ENCODE results near the gene CFL2. TPM values are rescaled to one million over a fixed set of nuclear protein-coding genes. Genes with fewer than 3 reads are reported as not detected.
"Not testable (repeated sequence)": the region's sequence is repeated elsewhere in the genome, so short reads cannot be mapped to it uniquely, and the experiment has no call there.

Gene CFL2
- total and polyA plus RNA-seq, 11 donors = 381 to 1,097 (median 556) TPM

DNA sequence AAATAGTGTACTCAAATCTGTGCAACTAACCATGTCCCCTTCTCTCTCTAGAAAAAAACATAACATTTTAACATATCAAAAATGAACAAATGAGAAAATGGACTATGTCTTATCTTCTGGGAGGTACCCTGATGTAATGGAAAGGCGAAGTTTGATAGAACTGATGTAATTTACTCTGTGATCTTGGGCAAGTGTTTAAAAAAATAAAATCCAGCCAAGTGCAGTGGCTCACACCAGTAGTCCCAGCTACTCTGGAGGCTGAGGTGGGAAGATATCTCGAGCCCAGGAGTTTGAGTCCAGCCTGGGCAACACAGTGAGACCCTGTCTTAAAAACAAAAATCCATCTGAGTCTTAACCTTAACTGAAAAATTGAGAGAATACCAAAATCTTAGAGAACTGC lies 35.8 kb upstream of the CFL2 start:
- Histone ChIP-seq H3K27ac (no peak overlapping the region), H3K4me1 (no peaks in the 10 kb centered on the region), H3K9me3 (no peaks in the 10 kb centered on the region), H3K36me3 (peaks cover 0 to 31% (median 11%) of the 10 kb centered on the region in 9 donors), H3K4me3 (no peak overlapping the region), H3K27me3 (no peaks in the 10 kb centered on the region)
- no peak for TF ChIP-seq POLR2A (IDR thresholded peaks at IDR 0.05)
- TF ChIP-seq, protein P1, sequence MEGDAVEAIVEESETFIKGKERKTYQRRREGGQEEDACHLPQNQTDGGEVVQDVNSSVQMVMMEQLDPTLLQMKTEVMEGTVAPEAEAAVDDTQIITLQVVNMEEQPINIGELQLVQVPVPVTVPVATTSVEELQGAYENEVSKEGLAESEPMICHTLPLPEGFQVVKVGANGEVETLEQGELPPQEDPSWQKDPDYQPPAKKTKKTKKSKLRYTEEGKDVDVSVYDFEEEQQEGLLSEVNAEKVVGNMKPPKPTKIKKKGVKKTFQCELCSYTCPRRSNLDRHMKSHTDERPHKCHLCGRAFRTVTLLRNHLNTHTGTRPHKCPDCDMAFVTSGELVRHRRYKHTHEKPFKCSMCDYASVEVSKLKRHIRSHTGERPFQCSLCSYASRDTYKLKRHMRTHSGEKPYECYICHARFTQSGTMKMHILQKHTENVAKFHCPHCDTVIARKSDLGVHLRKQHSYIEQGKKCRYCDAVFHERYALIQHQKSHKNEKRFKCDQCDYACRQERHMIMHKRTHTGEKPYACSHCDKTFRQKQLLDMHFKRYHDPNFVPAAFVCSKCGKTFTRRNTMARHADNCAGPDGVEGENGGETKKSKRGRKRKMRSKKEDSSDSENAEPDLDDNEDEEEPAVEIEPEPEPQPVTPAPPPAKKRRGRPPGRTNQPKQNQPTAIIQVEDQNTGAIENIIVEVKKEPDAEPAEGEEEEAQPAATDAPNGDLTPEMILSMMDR (IDR thresholded peaks at IDR 0.05) = no peak
- WGBS, 4 donors = 93 to 96% (median 96%) methylated on average over 2 of the region's 2 CpGs
- ATAC-seq (no peak), DNase-seq (no peak)
- intact Hi-C loops (cut with DNase I) = no loop called here

DNA sequence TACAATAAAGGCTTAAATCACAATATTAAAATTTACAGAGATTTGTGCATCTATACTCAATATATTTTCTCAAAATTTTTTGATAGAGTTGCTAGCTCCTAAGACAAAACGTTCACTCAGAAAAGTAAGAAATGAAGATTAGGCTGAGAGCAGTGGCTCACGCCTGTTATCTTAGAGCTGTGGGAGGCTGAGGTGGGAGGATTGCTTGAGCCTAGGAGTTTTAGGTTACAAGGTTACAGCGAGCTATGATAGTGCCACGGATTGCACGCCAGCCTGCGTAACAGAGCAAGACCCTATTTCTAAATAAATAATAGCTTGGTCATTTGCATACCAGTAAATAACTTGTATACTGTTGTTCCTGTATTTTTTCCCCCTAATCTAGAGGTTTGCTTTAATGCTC lies 35.0 kb upstream of the CFL2 start:
- ATAC-seq = no peak
- TF ChIP-seq POLR2A (IDR thresholded peaks at IDR 0.05) = no peak
- TF ChIP-seq, protein P1 (IDR thresholded peaks at IDR 0.05) = no peak

DNA sequence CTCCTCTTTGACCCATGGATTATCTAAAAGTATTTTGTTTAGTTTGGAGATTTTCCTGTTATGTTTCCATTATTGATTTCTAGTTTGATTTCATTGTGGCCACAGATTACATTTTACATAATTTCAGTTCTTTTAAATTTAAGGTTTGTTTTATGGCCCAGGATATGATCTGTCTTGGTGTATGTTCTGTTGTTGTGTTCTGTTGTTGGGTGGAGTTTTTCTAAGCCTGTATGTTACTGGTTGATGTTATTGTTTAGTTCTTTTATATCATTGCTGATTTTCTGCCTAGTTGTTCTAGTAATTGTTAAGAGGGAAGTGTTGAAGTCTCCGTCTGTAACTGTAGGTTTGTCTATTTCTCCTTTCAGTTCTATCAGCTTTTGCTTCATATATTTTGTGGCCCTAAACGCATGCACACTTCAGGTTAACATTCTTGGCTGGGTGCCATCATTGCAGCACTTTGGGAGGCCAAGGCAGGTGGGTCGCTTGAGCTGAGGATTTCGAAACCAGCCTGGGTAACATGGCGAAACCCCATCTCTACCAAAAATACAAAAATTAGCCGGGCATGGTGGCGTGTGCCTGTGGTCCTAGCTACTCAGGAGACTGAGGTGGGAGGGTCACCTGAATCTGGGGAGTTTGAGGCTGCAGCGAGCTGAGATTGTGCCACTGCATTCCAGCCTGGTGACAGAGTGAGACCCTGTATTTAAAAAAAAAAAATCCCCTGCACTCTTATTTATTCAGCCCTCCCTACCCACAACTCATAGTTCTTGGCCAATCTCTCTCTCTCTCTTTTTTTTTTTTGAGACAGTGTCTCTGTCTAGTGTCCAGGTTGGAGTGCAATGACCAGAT lies 28.1 kb upstream of the CFL2 start:
- Histone ChIP-seq H3K4me3 (no peak overlapping the region), H3K27ac (no peak overlapping the region), H3K36me3 (no peaks in the 10 kb centered on the region), H3K27me3 (no peaks in the 10 kb centered on the region), H3K9me3 (no peaks in the 10 kb centered on the region), H3K4me1 (no peaks in the 10 kb centered on the region)
- 79 to 84% (median 82%) methylated on average over 8 of the region's 8 CpGs for WGBS, 4 donors
- DNase-seq (no peak), ATAC-seq (no peak)
- TF ChIP-seq, protein P1 (IDR thresholded peaks at IDR 0.05) = no peak
- TF ChIP-seq POLR2A (IDR thresholded peaks at IDR 0.05) = no peak
- intact Hi-C loops (cut with DNase I) = no loop called here

More for the DNA sequence above, 35.0 kb upstream of the CFL2 start:
- WGBS, 4 donors = 73 to 77% (median 75%) methylated on average over 6 of the region's 6 CpGs
- H3K36me3 ChIP-seq = peaks cover 0 to 23% (median 9%) of the 10 kb centered on the region in 9 donors
- no peak for DNase-seq
- no peaks in the 10 kb centered on the region for H3K9me3 ChIP-seq
- H3K4me3 ChIP-seq = no peak overlapping the region
- H3K27ac ChIP-seq = no peak overlapping the region
- H3K4me1 ChIP-seq = no peaks in the 10 kb centered on the region
- intact Hi-C loops (cut with DNase I) = no loop called here
- no peaks in the 10 kb centered on the region for H3K27me3 ChIP-seq

DNA sequence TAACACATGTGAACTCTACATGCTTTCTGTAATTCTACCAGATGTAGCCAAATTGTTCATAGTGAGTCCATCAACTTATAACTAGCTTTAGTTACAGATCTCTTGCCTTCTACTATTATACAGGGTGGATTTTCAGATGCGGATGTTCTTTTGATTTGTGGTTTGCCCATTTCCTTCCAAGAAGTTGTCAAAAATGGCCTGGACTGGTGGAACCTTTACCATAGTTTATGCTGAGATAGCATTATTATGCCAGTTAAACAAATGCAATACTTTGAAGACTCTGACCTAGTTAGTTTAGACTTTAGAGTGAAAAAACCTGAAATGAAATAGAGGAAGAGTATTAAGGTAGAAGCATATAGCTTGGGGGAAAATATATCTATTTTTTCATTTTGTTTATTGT lies 27.4 kb upstream of the CFL2 start:
- H3K36me3 ChIP-seq = no peaks in the 10 kb centered on the region
- DNase-seq (no peak), ATAC-seq (no peak)
- 85 to 92% (median 91%) methylated on average over 1 of the region's 1 CpG for WGBS, 4 donors
- no peak overlapping the region for H3K4me3 ChIP-seq
- H3K27me3 ChIP-seq = no peaks in the 10 kb centered on the region
- no peak overlapping the region for H3K27ac ChIP-seq
- no peaks in the 10 kb centered on the region for H3K4me1 ChIP-seq
- TF ChIP-seq, protein P1 (IDR thresholded peaks at IDR 0.05) = no peak
- no peak for TF ChIP-seq POLR2A (IDR thresholded peaks at IDR 0.05)
- H3K9me3 ChIP-seq = no peaks in the 10 kb centered on the region
- intact Hi-C loops (cut with DNase I) = no loop called here

DNA sequence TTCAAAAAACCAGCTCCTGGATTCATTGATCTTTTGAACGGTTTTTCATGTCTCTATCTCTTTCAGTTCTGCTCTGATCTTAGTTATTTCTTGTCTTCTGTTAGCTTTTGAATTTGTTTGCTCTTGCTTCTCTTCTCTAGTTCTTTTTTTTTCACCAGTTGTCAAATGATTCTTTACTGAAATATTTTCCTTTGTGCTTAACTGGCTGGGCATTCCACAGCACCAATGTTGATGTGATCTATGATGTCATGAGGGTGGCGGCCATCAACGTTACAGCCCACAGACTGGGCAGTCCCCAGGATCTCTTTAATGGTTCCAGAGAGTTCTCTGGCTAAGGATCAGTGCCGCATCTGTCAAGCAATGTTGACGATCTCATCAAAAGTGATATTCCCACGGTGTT lies 25.7 kb upstream of the CFL2 start:
- DNase-seq; intact Hi-C loops (cut with DNase I); H3K27ac ChIP-seq; H3K9me3 ChIP-seq; H3K4me1 ChIP-seq; H3K36me3 ChIP-seq; H3K4me3 ChIP-seq; ATAC-seq; H3K27me3 ChIP-seq: not testable (repeated sequence)
- WGBS, 4 donors = 79 to 88% (median 87%) methylated on average over 6 of the region's 6 CpGs

DNA sequence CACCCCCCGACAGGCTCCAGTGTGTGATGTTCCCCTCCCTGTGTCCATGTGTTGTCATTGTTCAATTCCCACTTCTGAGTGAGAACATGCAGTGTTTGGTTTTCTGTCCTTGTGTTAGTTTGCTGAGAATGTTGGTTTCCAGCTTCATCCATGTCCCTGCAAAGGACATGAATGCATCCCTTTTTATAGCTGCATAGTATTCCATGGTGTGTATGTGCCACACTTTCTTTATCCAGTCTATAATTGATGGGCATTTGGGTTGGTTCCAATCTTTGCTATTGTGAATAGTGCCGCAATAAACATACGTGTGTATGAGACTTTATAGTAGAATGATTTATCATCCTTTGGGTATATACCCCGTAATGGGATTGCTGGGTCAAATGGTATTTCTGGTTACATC lies 22.7 kb upstream of the CFL2 start:
- DNase-seq; ATAC-seq; H3K27ac ChIP-seq; H3K36me3 ChIP-seq; H3K27me3 ChIP-seq; intact Hi-C loops (cut with DNase I); H3K4me1 ChIP-seq; H3K9me3 ChIP-seq; H3K4me3 ChIP-seq: not testable (repeated sequence)
- WGBS, 4 donors = 70 to 92% (median 88%) methylated on average over 4 of the region's 4 CpGs
